Activated CD4-positive, alpha-beta T cell treated with anti-CD3 and anti-CD28 coated beads, Interleukin-2, amount 10 ng/mL, durations not matched to agents 24 days and 14 days (primary cell): Measurements from ENCODE around the gene FAM13C. TPM values are rescaled to one million over a fixed set of nuclear protein-coding genes. Genes with fewer than 3 reads are reported as not detected.

Source experiments
- DNase-seq: peaks from one replicate; pipeline ENCODE4 v3.0.0; 2022
- H3K27ac Mint-ChIP-seq: one replicate; pipeline ENCODE4 v1.8.0; 2022; ENCODE audit warnings: mild to moderate bottlenecking, mixed read lengths
- H3K27me3 Mint-ChIP-seq: one replicate; pipeline ENCODE4 v1.8.0; 2022; ENCODE audit warnings: mixed read lengths
- H3K36me3 Mint-ChIP-seq: one replicate; pipeline ENCODE4 v1.8.0; 2022; ENCODE audit warnings: low read depth, mild to moderate bottlenecking, mixed read lengths
- H3K4me1 Mint-ChIP-seq: one replicate; pipeline ENCODE4 v1.8.0; 2021; ENCODE audit warnings: mixed read lengths
- H3K4me3 Mint-ChIP-seq: one replicate; pipeline ENCODE4 v1.8.0; 2022; ENCODE audit warnings: mild to moderate bottlenecking, moderate library complexity, mixed read lengths
- H3K9me3 Mint-ChIP-seq: one replicate; pipeline ENCODE4 v1.8.0; 2021; ENCODE audit warnings: mixed read lengths
- intact Hi-C: fragments of 100-400 bp; cut with micrococcal nuclease; formaldehyde crosslinking; loops from one replicate; pipeline ENCODE4 v1.15.1; 2023
- total RNA-seq: library from RNA; stranded (reverse); gene quantifications from 2 replicates; pipeline ENCODE4 v1.2.3, GENCODE V29; 2022

The FAM13C gene
- total RNA-seq, 1 donor from 2014 or later: not detected

- Mint-ChIP-seq H3K4me3 (no peak overlapping the region), H3K27me3 (no peaks in the 10 kb centered on the region), H3K36me3 (no peaks in the 10 kb centered on the region), H3K4me1 (no peaks in the 10 kb centered on the region), H3K27ac (no peak overlapping the region), H3K9me3 (no peaks in the 10 kb centered on the region)
- intact Hi-C loops: no loop called here
- no peak for DNase-seq
Observed at GRCh38 chr10:59381687-59382086, 19.3 kb upstream of the FAM13C start.

GRCh38 chr10:59376846-59377245, 14.5 kb upstream of the FAM13C start:
- H3K4me3 Mint-ChIP-seq: no peak overlapping the region
- H3K36me3 Mint-ChIP-seq: no peaks in the 10 kb centered on the region
- DNase-seq: no peak
- H3K9me3 Mint-ChIP-seq: no peaks in the 10 kb centered on the region
- no peak overlapping the region for H3K27ac Mint-ChIP-seq
- H3K4me1 Mint-ChIP-seq: no peaks in the 10 kb centered on the region
- intact Hi-C loops: no loop called here
- H3K27me3 Mint-ChIP-seq: no peaks in the 10 kb centered on the region

GRCh38 chr10:59375990-59376389, 13.6 kb upstream of the FAM13C start:
- H3K27me3 Mint-ChIP-seq: no peaks in the 10 kb centered on the region
- no peaks in the 10 kb centered on the region for H3K36me3 Mint-ChIP-seq
- no peak overlapping the region for H3K27ac Mint-ChIP-seq
- DNase-seq: no peak
- no peaks in the 10 kb centered on the region for H3K9me3 Mint-ChIP-seq
- H3K4me3 Mint-ChIP-seq: no peak overlapping the region
- intact Hi-C loops: no loop called here
- no peaks in the 10 kb centered on the region for H3K4me1 Mint-ChIP-seq

- no peaks in the 10 kb centered on the region for H3K36me3 Mint-ChIP-seq
- H3K9me3 Mint-ChIP-seq: no peaks in the 10 kb centered on the region
- intact Hi-C loops: no loop called here
- H3K4me1 Mint-ChIP-seq: no peaks in the 10 kb centered on the region
- no peak overlapping the region for H3K27ac Mint-ChIP-seq
- DNase-seq: no peak
- H3K4me3 Mint-ChIP-seq: no peak overlapping the region
- no peaks in the 10 kb centered on the region for H3K27me3 Mint-ChIP-seq
Observed at GRCh38 chr10:59374916-59375315, 12.6 kb upstream of the FAM13C start.

GRCh38 chr10:59373071-59373470, 10.7 kb upstream of the FAM13C start:
- DNase-seq: no peak
- no peaks in the 10 kb centered on the region for H3K27me3 Mint-ChIP-seq
- no peaks in the 10 kb centered on the region for H3K4me1 Mint-ChIP-seq
- intact Hi-C loops: no loop called here
- no peak overlapping the region for H3K27ac Mint-ChIP-seq
- no peaks in the 10 kb centered on the region for H3K36me3 Mint-ChIP-seq
- no peak overlapping the region for H3K4me3 Mint-ChIP-seq
- H3K9me3 Mint-ChIP-seq: no peaks in the 10 kb centered on the region

DNA sequence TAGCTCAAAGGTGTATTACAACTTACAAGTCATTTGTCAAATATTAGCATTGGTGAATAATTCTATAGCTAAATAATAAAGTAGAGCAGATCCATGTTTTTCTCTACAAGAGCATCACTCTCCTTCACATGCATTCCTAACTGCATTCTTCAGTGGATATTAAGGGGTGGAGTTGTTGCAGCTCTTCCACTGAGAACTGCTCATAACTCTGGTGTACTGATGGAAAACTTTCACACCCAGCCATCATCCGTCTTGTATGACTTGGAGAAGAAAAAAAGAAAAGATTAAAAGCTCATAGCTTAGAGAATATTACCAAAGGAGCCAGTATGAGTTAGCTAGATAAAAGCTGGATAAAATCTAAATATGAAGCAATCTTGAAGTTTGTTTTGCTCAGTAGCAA, 10.2 kb upstream of the FAM13C start:
- no peak for DNase-seq
- intact Hi-C loops: no loop called here
- Mint-ChIP-seq H3K36me3 (no peaks in the 10 kb centered on the region), H3K27ac (no peak overlapping the region), H3K4me3 (no peak overlapping the region), H3K4me1 (no peaks in the 10 kb centered on the region), H3K9me3 (no peaks in the 10 kb centered on the region), H3K27me3 (no peaks in the 10 kb centered on the region)

DNA sequence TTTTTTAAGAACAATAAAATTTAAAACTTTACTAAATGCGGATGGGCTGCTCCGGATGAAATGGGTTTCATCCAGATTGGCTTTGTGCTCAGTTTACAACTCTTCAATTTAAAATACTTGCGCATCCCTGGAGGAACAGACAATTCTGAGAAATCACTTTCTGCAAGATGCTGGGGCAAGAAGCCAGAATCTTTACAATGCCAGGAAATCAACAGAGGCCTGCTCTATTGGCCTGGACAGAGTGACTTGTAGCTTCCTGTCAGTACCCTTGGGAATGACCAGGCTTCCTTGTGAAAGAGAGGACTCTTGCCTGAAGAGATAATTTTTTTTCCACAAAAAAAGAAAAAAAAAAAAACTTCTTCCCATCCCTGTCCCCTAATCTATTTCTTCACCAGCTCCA, 3.9 kb upstream of the FAM13C start:
- Mint-ChIP-seq H3K27me3 (peaks cover 27% of the 10 kb centered on the region), H3K27ac (no peak overlapping the region), H3K4me1 (peaks cover 5% of the 10 kb centered on the region), H3K4me3 (no peak overlapping the region), H3K9me3 (no peaks in the 10 kb centered on the region), H3K36me3 (no peaks in the 10 kb centered on the region)
- intact Hi-C loops: no loop called here
- no peak for DNase-seq

- H3K27ac Mint-ChIP-seq: no peak overlapping the region
- intact Hi-C loops: no loop called here
Observed at GRCh38 chr10:59363446-59363958, 1.2 kb upstream of the FAM13C start.

GRCh38 chr10:59362959-59363381, 621 bp upstream of the FAM13C start:
- Mint-ChIP-seq H3K27me3 (peaks cover 27% of the 10 kb centered on the region), H3K27ac (no peak overlapping the region), H3K4me3 (peak overlapping the region; percentile 30), H3K36me3 (no peaks in the 10 kb centered on the region), H3K9me3 (no peaks in the 10 kb centered on the region), H3K4me1 (peaks cover 5% of the 10 kb centered on the region)
- DNase-seq: peak; percentile 58
- intact Hi-C loops: no loop called here

More at GRCh38 chr10:59363446-59363958, 1.2 kb upstream of the FAM13C start:
- peaks cover 27% of the 10 kb centered on the region for H3K27me3 Mint-ChIP-seq
- H3K9me3 Mint-ChIP-seq: no peaks in the 10 kb centered on the region
- DNase-seq: no peak
- no peaks in the 10 kb centered on the region for H3K36me3 Mint-ChIP-seq
- H3K4me3 Mint-ChIP-seq: no peak overlapping the region
- H3K4me1 Mint-ChIP-seq: peaks cover 5% of the 10 kb centered on the region

DNA sequence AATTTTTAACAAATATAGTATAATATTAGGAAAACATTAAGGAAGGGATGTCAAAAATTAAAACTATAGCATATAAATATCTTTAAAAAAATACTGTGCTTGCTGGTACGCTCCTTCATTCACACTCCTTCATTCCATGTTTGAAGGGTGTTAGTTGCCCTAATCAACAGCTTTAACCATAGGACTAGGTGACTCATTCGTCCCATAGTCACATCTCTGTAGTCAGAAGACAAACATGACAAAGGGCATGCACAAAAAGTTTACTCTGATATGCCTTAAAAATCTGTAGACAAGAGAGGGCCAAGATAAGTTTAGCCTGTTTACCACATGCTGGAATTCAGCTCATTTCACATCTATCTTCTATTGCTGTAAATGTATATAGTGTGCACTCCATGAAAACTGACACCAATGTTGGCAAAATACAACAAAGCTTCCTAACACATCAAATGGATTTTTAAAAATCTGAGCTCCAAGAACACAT, 646 bp downstream of the FAM13C start:
- Mint-ChIP-seq H3K27me3 (peaks cover 27% of the 10 kb centered on the region), H3K4me3 (peak overlapping the region; percentile 36), H3K9me3 (no peaks in the 10 kb centered on the region), H3K36me3 (no peaks in the 10 kb centered on the region), H3K27ac (no peak overlapping the region), H3K4me1 (peaks cover 5% of the 10 kb centered on the region)
- no peak for DNase-seq
- intact Hi-C loops: no loop called here

- DNase-seq: no peak
- no peak overlapping the region for H3K27ac Mint-ChIP-seq
- no peaks in the 10 kb centered on the region for H3K36me3 Mint-ChIP-seq
- H3K27me3 Mint-ChIP-seq: peaks cover 27% of the 10 kb centered on the region
- intact Hi-C loops: no loop called here
- peaks cover 5% of the 10 kb centered on the region for H3K4me1 Mint-ChIP-seq
- no peaks in the 10 kb centered on the region for H3K9me3 Mint-ChIP-seq
- no peak overlapping the region for H3K4me3 Mint-ChIP-seq
Observed at GRCh38 chr10:59360605-59361405, 1.5 kb downstream of the FAM13C start.

DNA sequence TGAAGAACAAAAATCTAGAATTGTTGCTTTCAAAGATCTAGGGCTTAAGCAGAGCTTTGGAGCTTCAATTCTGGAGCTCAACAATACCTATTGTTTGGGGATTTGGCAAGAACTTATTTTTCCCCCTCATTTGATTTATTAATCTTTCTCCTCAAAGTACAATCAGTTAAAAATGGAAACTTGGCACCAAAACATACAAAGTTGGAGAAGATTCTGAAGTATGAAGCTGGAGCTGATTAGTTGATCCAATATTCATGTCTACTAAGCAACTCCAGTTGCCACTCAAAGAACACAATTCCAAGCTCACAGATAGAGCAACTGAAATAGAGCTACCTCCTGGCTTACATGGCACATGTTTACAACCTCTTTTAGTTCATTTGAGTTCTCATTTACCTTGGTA, 3.8 kb downstream of the FAM13C start:
- H3K4me3 Mint-ChIP-seq: no peak overlapping the region
- H3K27me3 Mint-ChIP-seq: peaks cover 16% of the 10 kb centered on the region
- H3K4me1 Mint-ChIP-seq: peaks cover 5% of the 10 kb centered on the region
- no peaks in the 10 kb centered on the region for H3K36me3 Mint-ChIP-seq
- DNase-seq: no peak
- intact Hi-C loops: no loop called here
- no peaks in the 10 kb centered on the region for H3K9me3 Mint-ChIP-seq
- H3K27ac Mint-ChIP-seq: no peak overlapping the region

- no peak for DNase-seq
- Mint-ChIP-seq H3K27me3 (no peaks in the 10 kb centered on the region), H3K4me1 (no peaks in the 10 kb centered on the region), H3K9me3 (no peaks in the 10 kb centered on the region), H3K27ac (no peak overlapping the region), H3K4me3 (no peak overlapping the region), H3K36me3 (no peaks in the 10 kb centered on the region)
- intact Hi-C loops: no loop called here
Observed at GRCh38 chr10:59354434-59354833, 7.9 kb downstream of the FAM13C start.

- Mint-ChIP-seq H3K9me3 (no peaks in the 10 kb centered on the region), H3K4me3 (no peak overlapping the region), H3K36me3 (no peaks in the 10 kb centered on the region), H3K27me3 (no peaks in the 10 kb centered on the region), H3K27ac (no peak overlapping the region), H3K4me1 (no peaks in the 10 kb centered on the region)
- no peak for DNase-seq
- intact Hi-C loops: no loop called here
Observed at GRCh38 chr10:59350558-59350957, 11.8 kb downstream of the FAM13C start.

DNA sequence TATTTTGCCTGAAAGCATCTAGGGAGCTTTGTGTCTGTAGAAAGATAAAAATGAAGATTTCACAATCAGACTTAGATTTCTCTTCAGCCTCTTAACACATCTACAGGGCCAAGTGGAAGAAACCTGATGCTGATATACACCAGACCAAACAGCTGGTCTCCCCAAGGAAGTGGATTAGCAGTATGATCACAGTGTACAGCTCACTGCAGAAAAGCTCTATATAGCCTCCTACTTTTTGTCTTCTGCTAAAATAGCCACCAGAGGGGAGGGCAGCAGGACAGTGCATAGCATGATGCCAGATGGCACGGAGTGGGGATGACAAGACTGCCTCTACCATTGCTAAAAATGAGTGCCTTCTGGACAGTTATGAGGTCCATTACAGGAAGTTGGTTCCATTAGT, 16.0 kb downstream of the FAM13C start:
- no peak for DNase-seq
- H3K36me3 Mint-ChIP-seq: no peaks in the 10 kb centered on the region
- H3K4me1 Mint-ChIP-seq: no peaks in the 10 kb centered on the region
- intact Hi-C loops: no loop called here
- H3K9me3 Mint-ChIP-seq: no peaks in the 10 kb centered on the region
- no peak overlapping the region for H3K4me3 Mint-ChIP-seq
- H3K27me3 Mint-ChIP-seq: no peaks in the 10 kb centered on the region
- no peak overlapping the region for H3K27ac Mint-ChIP-seq
